ENCODE results near the gene HOMER3.

- no peak for TF ChIP-seq EZH2 (IDR thresholded peaks at IDR 0.05; ENCODE audit: borderline replicate concordance, low read length)
- TF ChIP-seq, protein P1, sequence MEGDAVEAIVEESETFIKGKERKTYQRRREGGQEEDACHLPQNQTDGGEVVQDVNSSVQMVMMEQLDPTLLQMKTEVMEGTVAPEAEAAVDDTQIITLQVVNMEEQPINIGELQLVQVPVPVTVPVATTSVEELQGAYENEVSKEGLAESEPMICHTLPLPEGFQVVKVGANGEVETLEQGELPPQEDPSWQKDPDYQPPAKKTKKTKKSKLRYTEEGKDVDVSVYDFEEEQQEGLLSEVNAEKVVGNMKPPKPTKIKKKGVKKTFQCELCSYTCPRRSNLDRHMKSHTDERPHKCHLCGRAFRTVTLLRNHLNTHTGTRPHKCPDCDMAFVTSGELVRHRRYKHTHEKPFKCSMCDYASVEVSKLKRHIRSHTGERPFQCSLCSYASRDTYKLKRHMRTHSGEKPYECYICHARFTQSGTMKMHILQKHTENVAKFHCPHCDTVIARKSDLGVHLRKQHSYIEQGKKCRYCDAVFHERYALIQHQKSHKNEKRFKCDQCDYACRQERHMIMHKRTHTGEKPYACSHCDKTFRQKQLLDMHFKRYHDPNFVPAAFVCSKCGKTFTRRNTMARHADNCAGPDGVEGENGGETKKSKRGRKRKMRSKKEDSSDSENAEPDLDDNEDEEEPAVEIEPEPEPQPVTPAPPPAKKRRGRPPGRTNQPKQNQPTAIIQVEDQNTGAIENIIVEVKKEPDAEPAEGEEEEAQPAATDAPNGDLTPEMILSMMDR (conservative IDR thresholded peaks at IDR 0.05 in 1 of 2, IDR thresholded peaks at IDR 0.05 in 1 of 2; ENCODE audit: extremely low read depth in 1 of 2, insufficient read depth in 1 of 2, low read depth in 1 of 2, low read length in 2 of 2) = no peak
Measured at GRCh38 chr19:18975869-18976268, 34.9 kb upstream of the HOMER3 start.

Data from mammary epithelial cell (primary cell).